GM21737 (cell line): ENCODE results near the gene CDH5.
"Not testable (repeated sequence)": the region's sequence is repeated elsewhere in the genome, so short reads cannot be mapped to it uniquely, and the experiment has no call there.

Experiments
- ATAC-seq: cut with Tn5 transposase; IDR thresholded peaks from one replicate; pipeline ENCODE4 v1.9.1; 2021; ENCODE audit warnings: mild to moderate bottlenecking, moderate library complexity; ENCODE audit not compliant: unreplicated experiment

Gene CDH5

DNA sequence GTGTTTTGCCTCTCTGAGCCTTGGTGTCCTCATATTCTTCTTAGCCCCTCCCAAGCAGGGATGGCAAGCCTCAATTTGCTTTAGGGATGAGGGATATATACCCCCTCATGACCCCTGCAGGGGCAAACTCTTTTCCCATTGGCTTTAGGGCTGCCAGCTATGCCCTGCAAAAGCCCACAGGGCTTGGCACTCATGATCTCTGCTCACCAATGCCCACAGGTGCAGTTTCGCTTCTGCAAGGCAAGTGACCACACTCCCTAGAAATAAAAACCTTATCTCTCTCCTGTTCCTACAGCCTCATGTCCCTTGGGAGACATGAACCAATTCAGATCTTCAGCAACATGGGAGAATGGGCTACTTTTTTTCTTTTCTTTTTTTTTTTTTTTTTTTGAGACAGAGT is 69.4 kb downstream of the CDH5 start:
- ATAC-seq, result no peak

- ATAC-seq, result no peak
Observed at GRCh38 chr16:66437391-66437945, 71.0 kb downstream of the CDH5 start.

GRCh38 chr16:66438536-66438935 is 72.0 kb downstream of the CDH5 start:
- ATAC-seq, result no peak

DNA sequence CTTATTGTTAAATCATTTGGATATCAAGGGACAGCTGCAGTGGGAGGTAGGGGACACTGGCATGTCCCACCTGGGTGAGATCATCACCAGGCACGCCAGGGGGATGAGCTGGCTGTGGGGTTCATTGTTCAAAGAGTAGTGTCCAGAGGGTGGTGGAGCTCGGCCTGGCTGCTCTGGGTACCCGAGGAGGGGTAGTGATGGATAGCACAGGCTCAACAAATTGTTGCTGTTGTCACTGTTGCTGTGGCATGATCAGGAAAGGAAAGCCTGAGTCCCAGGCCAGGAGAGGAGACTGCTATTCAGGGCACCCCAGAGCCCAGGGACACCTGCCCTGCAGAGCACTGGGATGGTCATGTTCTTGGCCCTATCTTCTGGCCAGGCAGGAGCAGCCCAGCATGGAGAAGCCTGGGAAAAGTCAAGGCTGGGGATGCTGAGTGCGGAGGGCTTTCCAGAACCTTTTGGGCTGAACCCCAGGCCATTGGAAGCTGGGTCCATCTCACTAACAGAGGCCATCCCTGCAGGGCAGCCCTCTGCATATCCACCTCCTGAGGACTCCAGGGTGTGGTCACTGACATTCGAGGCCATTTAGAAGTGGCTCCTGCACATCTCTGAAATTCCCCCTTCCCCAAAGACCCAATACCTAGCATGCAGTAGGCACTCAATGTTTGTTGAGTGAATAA is 72.7 kb downstream of the CDH5 start:
- no peak for ATAC-seq

- no peak for ATAC-seq
Observed at GRCh38 chr16:66440271-66440802, 73.8 kb downstream of the CDH5 start.

DNA sequence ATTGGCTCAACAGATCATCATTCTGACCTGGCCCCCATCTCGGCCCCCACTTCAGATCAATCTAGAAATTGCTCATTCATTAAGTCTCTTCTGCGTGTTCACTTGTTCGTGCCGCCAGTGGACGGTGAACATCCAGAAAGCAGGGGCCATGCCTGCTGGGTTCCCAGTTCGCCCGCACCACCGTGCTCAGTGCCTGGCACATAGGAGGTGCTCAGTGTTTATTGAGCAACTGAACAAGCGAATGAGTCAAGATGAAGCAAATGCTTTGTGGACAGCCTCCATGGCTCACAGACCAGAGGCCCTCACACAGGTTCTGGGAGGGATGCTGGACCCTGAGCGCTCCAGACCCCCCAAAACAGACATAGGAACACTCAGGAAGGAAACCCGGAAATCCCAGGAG is 74.5 kb downstream of the CDH5 start:
- ATAC-seq, result no peak

DNA sequence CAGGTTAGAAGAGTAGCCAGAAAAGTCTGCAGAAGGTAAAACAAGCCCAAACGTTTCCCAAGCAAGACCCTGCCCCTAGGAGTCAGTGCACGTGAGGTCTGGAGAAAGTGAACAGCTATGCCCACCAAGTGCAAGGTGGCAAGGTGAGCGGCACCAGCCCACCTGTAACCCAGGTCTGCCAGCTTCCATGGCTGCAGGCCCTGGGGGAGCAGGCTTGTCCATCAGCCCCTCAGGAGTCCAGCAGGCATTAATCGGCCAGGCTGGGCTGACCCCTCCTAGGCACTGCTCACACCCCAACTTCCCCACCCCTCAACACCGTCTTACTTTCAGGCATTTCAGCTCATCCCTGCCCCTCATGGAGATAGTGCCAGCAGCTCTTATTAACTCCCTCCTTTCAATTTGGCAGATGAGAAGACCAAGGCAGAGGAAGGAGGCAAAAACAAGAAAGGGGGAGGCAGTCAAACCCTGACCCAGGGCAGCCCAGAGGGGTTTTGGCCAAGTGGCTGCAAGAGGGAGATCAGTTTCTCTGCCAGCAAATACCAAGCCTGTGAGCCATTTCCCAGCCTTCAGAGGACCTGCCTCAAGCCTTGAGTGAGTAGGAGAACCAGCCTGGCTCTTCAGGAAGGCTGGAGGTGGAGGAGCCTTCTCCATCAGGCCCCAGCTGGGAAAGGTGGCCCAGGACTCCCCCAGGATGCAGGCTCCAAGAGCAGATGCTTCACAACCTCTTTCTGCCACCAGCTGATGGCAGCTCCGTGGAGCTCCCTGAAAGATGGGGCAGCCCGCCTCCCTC is 75.3 kb downstream of the CDH5 start:
- no peak for ATAC-seq

DNA sequence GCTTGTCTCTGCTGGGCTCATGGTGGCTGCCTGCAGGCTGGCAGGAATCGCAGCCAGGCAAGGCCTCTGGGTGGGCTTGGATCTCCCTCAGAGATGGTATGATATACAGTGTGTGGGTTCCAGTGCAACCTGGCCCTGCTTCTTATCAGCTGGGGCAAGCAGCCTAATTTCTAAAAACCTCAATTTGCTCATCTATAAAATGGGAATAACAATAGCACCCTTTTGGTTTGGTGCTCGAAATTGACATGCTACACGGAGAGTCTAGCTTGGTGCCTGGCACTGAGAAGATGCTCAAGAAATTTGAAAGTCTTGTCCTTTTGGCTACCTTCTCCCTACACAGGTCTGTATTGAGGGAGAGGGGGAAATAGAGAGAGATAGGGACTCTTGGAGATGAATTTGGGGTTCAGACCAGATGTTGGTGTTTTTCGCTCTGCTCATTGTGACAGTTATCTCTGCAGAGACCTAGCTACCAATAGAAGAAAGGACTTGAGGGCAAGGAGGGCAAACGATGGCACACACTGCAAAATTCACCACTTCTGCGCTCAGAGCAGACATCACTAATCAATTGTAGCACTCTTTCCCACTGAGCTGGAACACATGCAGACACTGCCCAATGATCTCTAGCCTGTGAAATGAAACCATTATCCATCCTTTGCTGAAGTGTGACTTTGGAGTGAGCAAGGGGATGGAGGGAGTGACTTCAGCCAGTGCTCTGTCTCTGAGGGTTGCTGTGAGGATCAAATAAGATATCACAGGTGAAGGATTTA is 76.2 kb downstream of the CDH5 start:
- no peak for ATAC-seq

GRCh38 chr16:66443269-66443652 is 76.8 kb downstream of the CDH5 start:
- ATAC-seq, result no peak

- no peak for ATAC-seq
Observed at GRCh38 chr16:66444049-66444481, 77.6 kb downstream of the CDH5 start.

- ATAC-seq, result no peak
Observed at GRCh38 chr16:66446737-66447136, 80.2 kb downstream of the CDH5 start.

- ATAC-seq, result no peak
Observed at GRCh38 chr16:66447491-66447890, 81.0 kb downstream of the CDH5 start.

- no peak for ATAC-seq
Observed at GRCh38 chr16:66451548-66451947, 85.1 kb downstream of the CDH5 start.

GRCh38 chr16:66453230-66453629 is 86.7 kb downstream of the CDH5 start:
- not testable (repeated sequence) for ATAC-seq
